Stimulated activated naive CD8-positive, alpha-beta T cell treated with anti-CD3 and anti-CD28 coated beads, Interleukin-15, Interleukin-2, amounts not matched to agents 100 ng/mL and 50 ng/mL, for 24 hours (primary cell): ENCODE measurements around the gene ACSF2.
A peak's percentile ranks its signal among the peaks of the same experiment; 100 is the strongest.
"Not testable (repeated sequence)": the region's sequence is repeated elsewhere in the genome, so short reads cannot be mapped to it uniquely, and the experiment has no call there.

Experiments
- H3K27ac Mint-ChIP-seq: one replicate; pipeline ENCODE4 v1.8.0; 2021; ENCODE audit warnings: mild to moderate bottlenecking, mixed read lengths
- H3K27me3 Mint-ChIP-seq: one replicate; pipeline ENCODE4 v1.8.0; 2021; ENCODE audit warnings: mixed read lengths
- H3K36me3 Mint-ChIP-seq: one replicate; pipeline ENCODE4 v1.8.0; 2021; ENCODE audit warnings: low read depth, mixed read lengths
- H3K4me1 Mint-ChIP-seq: one replicate; pipeline ENCODE4 v1.8.0; 2021; ENCODE audit warnings: low read depth, mixed read lengths
- H3K4me3 Mint-ChIP-seq: one replicate; pipeline ENCODE4 v1.8.0; 2021; ENCODE audit warnings: mild to moderate bottlenecking, mixed read lengths
- H3K9me3 Mint-ChIP-seq: one replicate; pipeline ENCODE4 v1.8.0; 2021; ENCODE audit warnings: mixed read lengths

Gene ACSF2

GRCh38 chr17:50469671-50470305 lies 43.8 kb downstream of the ACSF2 start:
- Mint-ChIP-seq H3K9me3 (no peaks in the 10 kb centered on the region), H3K4me3 (no peak overlapping the region), H3K27me3 (peaks cover 12% of the 10 kb centered on the region), H3K36me3 (no peaks in the 10 kb centered on the region), H3K4me1 (peaks cover 5% of the 10 kb centered on the region), H3K27ac (no peak overlapping the region)

DNA sequence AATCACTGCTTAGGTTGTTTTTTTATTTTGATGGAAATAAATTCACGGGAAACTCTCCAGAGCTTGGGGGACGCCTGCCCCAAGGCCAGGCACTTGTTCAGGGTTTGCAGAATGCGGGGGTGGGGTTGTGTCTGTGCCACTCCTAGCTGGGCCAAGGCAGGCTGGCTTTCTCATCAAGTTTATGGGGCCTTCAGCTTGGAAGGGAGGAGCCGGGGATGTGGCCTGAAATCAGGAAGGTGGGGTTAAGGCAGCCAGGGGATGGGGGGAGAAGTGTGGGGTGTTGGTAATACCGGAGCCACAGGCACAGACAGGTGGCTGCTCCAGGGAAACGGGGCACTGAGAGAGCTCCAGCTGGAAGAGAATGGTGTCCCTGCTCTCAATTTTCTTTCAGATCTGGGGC lies 44.4 kb downstream of the ACSF2 start:
- H3K27me3 Mint-ChIP-seq: peaks cover 12% of the 10 kb centered on the region
- no peaks in the 10 kb centered on the region for H3K9me3 Mint-ChIP-seq
- H3K4me3 Mint-ChIP-seq: no peak overlapping the region
- no peaks in the 10 kb centered on the region for H3K36me3 Mint-ChIP-seq
- peaks cover 5% of the 10 kb centered on the region for H3K4me1 Mint-ChIP-seq
- no peak overlapping the region for H3K27ac Mint-ChIP-seq

DNA sequence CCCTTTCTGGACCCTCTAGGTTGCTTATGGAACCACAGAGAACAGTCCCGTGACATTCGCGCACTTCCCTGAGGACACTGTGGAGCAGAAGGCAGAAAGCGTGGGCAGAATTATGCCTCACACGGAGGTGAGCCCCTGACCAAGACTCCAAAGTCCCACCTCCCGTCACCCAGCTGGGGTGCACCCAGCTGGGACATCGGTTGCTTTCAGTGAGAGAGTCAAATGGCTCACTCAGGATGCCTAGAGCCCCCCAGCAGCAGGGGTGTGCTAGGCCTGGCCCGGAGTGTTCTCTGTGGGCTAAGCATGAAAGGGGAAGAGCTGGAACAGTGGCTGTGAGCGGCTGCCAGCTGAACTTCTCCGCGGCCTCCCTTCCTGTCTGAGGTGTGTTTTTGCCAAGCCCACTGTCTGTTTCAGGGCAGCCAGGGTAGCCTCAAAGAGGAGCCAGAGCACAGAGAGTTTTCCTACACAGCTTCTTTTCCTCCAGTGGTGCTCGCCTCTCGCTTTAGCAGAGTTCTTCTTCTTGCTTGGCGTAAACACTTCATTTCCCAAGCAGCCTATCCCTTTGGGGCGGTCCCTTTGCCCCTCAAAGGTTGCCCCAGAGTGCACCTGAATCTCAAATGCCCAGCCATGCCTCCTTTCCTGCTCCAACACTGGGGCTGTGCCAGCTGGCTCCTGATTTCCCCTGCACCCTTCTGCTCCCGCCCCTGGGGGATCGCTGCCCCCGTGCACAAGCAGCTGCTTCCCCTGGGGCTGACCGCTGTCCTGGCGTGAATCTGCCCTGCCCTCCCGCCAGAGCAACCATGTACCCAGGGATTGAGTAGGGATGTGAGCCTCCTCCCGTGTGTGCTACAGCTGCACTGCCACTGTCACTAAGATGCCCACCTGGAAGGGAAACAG lies 45.2 kb downstream of the ACSF2 start:
- Mint-ChIP-seq H3K4me1 (peaks cover 5% of the 10 kb centered on the region), H3K4me3 (no peak overlapping the region), H3K36me3 (no peaks in the 10 kb centered on the region), H3K9me3 (no peaks in the 10 kb centered on the region), H3K27ac (no peak overlapping the region), H3K27me3 (peaks cover 12% of the 10 kb centered on the region)

GRCh38 chr17:50472286-50472685 lies 46.3 kb downstream of the ACSF2 start:
- Mint-ChIP-seq H3K27me3 (peaks cover 16% of the 10 kb centered on the region), H3K27ac (no peak overlapping the region), H3K9me3 (no peaks in the 10 kb centered on the region), H3K4me3 (no peak overlapping the region), H3K4me1 (peaks cover 5% of the 10 kb centered on the region), H3K36me3 (no peaks in the 10 kb centered on the region)

- H3K9me3 Mint-ChIP-seq, H3K4me1 Mint-ChIP-seq, H3K27ac Mint-ChIP-seq, H3K4me3 Mint-ChIP-seq, H3K36me3 Mint-ChIP-seq: not testable (repeated sequence)
- H3K27me3 Mint-ChIP-seq: peaks cover 13% of the 10 kb centered on the region
Observed at GRCh38 chr17:50472761-50473161, 46.7 kb downstream of the ACSF2 start.

DNA sequence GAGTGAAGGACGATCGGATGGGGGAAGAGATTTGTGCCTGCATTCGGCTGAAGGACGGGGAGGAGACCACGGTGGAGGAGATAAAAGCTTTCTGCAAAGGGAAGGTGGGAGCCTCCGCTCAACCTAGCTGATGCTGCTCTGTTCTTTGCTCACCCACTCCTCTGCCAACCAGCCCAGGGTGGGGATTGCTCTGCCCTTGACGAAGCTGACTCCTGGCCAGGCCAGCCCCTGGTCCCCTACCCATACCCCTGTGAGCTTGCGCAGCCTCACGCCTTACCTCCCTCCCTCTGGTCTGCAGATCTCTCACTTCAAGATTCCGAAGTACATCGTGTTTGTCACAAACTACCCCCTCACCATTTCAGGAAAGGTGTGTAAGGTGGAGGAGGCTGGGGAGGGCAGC lies 47.9 kb downstream of the ACSF2 start:
- no peak overlapping the region for H3K27ac Mint-ChIP-seq
- H3K27me3 Mint-ChIP-seq: peaks cover 4% of the 10 kb centered on the region
- H3K36me3 Mint-ChIP-seq: no peaks in the 10 kb centered on the region
- H3K4me3 Mint-ChIP-seq: no peak overlapping the region
- H3K4me1 Mint-ChIP-seq: peaks cover 7% of the 10 kb centered on the region
- no peaks in the 10 kb centered on the region for H3K9me3 Mint-ChIP-seq

DNA sequence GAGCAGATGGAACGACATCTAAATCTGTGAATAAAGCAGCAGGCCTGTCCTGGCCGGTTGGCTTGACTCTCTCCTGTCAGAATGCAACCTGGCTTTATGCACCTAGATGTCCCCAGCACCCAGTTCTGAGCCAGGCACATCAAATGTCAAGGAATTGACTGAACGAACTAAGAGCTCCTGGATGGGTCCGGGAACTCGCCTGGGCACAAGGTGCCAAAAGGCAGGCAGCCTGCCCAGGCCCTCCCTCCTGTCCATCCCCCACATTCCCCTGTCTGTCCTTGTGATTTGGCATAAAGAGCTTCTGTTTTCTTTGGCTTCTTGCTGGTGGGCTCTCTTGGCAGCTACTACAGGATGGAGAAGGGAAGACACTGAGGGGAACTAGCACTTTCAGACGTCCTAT lies 48.5 kb downstream of the ACSF2 start:
- H3K27ac Mint-ChIP-seq: no peak overlapping the region
- no peaks in the 10 kb centered on the region for H3K36me3 Mint-ChIP-seq
- peaks cover 4% of the 10 kb centered on the region for H3K27me3 Mint-ChIP-seq
- no peaks in the 10 kb centered on the region for H3K9me3 Mint-ChIP-seq
- peaks cover 11% of the 10 kb centered on the region for H3K4me1 Mint-ChIP-seq
- H3K4me3 Mint-ChIP-seq: no peak overlapping the region

DNA sequence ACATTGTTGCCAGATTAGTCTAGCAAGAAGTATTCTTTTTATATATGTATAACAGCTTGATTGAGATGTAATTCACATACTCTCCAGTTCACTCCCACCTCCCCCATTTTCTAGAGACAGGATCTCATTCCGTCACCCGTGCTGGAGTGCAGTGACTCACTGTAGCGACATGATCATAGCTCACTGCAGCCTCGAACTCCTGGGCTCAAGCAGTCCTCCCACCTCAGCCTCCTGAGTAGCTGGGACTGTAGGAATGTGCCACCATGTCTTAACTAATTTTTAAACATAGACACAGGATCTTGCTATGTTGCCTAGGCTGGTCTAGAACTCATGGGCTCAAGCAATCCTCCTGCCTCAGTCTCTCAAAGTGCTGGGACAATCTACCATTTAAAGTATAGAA lies 49.3 kb downstream of the ACSF2 start:
- peaks cover 4% of the 10 kb centered on the region for H3K27me3 Mint-ChIP-seq
- H3K27ac Mint-ChIP-seq: no peak overlapping the region
- H3K36me3 Mint-ChIP-seq: peaks cover 4% of the 10 kb centered on the region

GRCh38 chr17:50475775-50476544 lies 49.9 kb downstream of the ACSF2 start:
- peaks cover 23% of the 10 kb centered on the region for H3K4me1 Mint-ChIP-seq
- H3K4me3 Mint-ChIP-seq, H3K36me3 Mint-ChIP-seq, H3K9me3 Mint-ChIP-seq, H3K27me3 Mint-ChIP-seq, H3K27ac Mint-ChIP-seq: not testable (repeated sequence)

More for the DNA sequence above, 49.3 kb downstream of the ACSF2 start:
- no peak overlapping the region for H3K4me3 Mint-ChIP-seq
- H3K9me3 Mint-ChIP-seq: no peaks in the 10 kb centered on the region
- peaks cover 19% of the 10 kb centered on the region for H3K4me1 Mint-ChIP-seq

DNA sequence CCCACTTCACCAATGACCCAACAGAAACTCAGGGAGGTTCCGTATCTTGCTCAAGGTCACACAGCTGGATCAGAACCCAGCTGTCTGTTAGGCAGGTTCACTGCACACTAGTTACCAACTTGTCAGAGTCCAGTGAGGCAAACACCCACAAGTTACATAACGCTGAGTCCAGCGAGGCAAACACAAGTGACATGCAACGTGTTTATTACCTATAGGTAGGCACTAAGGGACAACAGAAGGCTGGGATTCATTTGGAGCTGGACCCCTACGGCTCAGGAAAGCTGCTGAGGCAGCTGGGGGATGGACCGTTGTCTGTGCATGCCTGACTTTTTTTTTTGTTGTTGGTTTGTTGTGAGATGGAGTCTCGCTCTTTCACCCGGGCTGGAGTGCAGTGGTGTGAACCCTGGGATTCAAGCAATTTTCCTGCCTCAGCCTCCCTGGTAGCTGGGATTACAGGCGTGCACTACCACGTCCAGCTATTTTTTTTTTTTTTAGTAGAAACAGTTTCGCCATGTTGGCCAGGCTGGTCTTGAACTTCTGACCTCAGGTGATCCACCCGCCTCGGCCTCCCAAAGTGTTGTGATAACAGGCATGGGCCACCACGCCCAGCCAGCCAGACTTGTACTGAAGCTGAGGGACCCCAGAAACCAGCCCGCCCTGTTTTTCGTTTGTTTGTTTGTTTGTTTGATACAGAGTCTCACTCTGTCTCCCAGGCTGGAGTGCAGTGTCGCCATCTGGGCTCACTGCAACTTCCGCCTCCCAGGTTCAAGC lies 50.7 kb downstream of the ACSF2 start:
- H3K4me3 Mint-ChIP-seq: no peak overlapping the region
- H3K9me3 Mint-ChIP-seq: no peaks in the 10 kb centered on the region
- peaks cover 4% of the 10 kb centered on the region for H3K27me3 Mint-ChIP-seq
- peaks cover 23% of the 10 kb centered on the region for H3K4me1 Mint-ChIP-seq
- H3K27ac Mint-ChIP-seq: no peak overlapping the region
- peaks cover 4% of the 10 kb centered on the region for H3K36me3 Mint-ChIP-seq

DNA sequence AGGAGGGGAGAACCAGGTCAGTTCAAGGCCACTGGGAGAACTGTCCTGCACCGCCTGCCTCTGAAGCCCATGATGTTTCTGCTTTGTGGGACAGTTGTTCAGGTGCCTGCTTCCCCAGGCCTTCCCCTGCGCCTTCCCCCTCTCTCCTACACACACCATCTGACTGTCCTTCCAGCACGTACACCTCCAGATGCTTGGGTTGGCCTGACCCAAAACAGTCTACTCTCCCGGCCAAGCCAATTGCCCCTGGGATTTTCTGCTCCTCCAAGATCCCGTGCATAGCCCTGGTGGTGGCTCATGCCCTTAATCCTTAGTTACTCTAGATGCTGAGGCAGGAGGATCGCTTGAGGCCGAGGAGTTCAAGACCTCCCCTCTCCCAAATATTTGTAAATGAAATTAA lies 52.0 kb downstream of the ACSF2 start:
- Mint-ChIP-seq H3K27ac (peak overlapping the region; percentile 95), H3K4me1 (peaks cover 30% of the 10 kb centered on the region), H3K27me3 (peaks cover 4% of the 10 kb centered on the region), H3K36me3 (peaks cover 4% of the 10 kb centered on the region), H3K4me3 (peak overlapping the region; percentile 91), H3K9me3 (no peaks in the 10 kb centered on the region)

- Mint-ChIP-seq H3K27me3 (peaks cover 4% of the 10 kb centered on the region), H3K4me3 (peak within 1 kb of the TSS; percentile 91), H3K36me3 (peaks cover 4% of the 10 kb centered on the region), H3K9me3 (no peaks in the 10 kb centered on the region), H3K4me1 (peaks cover 30% of the 10 kb centered on the region), H3K27ac (peak within 1 kb of the TSS; percentile 95)
Observed at GRCh38 chr17:50478391-50479381, 52.7 kb downstream of the ACSF2 start, which contains the start of gene RSAD1. Gene RSAD1, plus strand, starts transcription at chr17:50478860. Its CDS starts 25 bp downstream, at chr17:50478885.

DNA sequence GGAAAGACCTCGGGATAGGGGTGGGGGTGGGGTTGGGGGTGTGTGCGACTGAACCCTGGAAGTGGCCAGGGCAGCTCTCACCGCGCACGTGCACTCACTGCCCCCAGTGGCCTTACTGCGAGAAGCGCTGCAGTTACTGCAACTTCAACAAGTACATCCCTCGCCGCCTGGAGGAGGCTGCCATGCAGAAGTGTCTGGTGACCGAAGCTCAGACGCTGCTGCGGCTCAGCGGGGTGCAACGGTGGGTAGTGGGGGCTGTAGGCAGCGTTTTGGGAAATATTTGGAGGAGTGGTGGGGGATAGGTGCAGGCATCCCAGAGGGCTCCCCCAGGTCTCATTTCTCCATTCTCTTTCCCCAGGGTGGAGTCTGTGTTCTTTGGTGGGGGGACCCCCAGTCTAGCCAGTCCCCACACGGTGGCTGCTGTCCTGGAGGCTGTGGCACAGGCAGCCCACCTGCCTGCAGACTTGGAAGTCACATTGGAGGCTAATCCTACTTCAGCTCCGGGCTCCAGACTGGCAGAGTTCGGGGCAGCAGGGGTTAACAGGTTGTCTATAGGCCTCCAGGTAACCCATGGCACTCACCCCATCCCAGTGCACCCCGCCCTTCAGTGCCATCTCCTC lies 53.6 kb downstream of the ACSF2 start:
- Mint-ChIP-seq H3K4me1 (peaks cover 30% of the 10 kb centered on the region), H3K4me3 (peak overlapping the region; percentile 91), H3K27me3 (peaks cover 4% of the 10 kb centered on the region), H3K27ac (peak overlapping the region; percentile 84), H3K9me3 (no peaks in the 10 kb centered on the region), H3K36me3 (peaks cover 4% of the 10 kb centered on the region)
